ENCODE data around the gene TMC6. TPM values are rescaled to one million over a fixed set of nuclear protein-coding genes. Genes with fewer than 3 reads are reported as not detected.
"Not testable (repeated sequence)": the region's sequence is repeated elsewhere in the genome, so short reads cannot be mapped to it uniquely, and the experiment has no call there.

The TMC6 gene
- total and polyA plus RNA-seq, 8 donors = 9.2 to 223 (median 41.7) TPM

DNA sequence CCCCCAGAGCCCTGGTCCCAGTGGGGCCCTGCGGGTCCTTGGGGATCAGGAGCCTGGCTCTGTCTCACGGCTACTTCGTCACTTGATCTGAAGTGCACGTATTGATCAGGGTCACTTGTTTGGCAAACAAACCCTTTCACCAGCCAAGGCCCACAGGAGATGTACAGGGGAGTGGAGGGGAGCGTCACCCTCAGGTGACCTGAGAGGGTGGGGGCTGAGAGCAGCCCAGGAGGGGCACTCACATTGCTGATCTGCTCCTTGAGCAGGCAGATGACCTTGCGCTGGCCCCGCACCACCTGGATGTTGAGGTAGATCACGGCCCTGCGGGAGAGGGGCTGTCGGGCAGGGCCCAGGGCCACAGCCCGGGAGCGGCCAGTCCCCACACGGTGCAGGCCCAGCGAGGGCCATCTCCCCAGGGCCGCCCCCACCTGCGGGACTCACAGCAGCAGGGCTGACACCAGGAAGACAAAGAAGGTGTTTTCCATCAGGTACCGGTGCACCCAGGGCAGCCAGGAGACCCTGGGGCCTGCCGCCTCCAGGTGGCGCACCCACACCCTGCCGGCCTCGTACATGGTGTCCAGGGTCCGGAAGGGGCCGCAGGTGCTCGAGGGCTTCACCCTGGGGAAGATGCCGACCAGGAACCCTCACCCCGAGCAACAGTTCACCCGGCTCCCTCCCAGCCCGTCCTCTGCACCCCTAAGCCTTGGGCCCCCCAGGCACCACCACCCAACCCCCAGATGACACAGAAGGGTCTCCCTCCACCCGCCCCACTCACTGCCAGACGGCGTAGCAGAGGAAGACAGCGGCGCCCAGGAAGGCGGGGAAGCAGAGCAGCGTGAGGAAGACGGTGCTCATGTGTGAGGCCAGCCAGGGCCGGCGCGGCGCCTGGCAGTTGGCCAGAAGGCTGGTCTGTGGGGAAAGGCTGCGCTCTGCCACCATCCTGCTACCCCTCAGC lies 11.3 kb downstream of the TMC6 start:
- Histone ChIP-seq H3K9me3 (no peaks in the 10 kb centered on the region), H3K4me1 (peaks cover 12 to 51% (median 22%) of the 10 kb centered on the region in 4 donors), H3K36me3 (peaks cover 0 to 58% (median 20%) of the 10 kb centered on the region in 4 donors), H3K4me3 (peak overlapping the region in 1 of 4 donors; percentile 20), H3K27ac (peak overlapping the region in 1 of 5 donors; percentile 8), H3K27me3 (no peaks in the 10 kb centered on the region)
- DNase-seq = peak; percentile 60 to 75
- WGBS, 5 donors = 34 to 90% (median 48%) methylated on average over 11 to 41 of the region's 41 CpGs
- intact Hi-C loops (cut with DNase I; ENCODE audit: low total_unique reads) = no loop called here
- no peak for TF ChIP-seq EP300 (IDR thresholded peaks at IDR 0.05)
- peak in 5 of 7 experiments; percentile 27 to 59 (median 47) for TF ChIP-seq CTCF (IDR thresholded peaks at IDR 0.05)

- TF ChIP-seq POLR2AphosphoS5 (IDR thresholded peaks at IDR 0.05) (no peak), POLR2A (IDR thresholded peaks at IDR 0.05) (no peak), EP300 (IDR thresholded peaks at IDR 0.05) (no peak), CTCF (IDR thresholded peaks at IDR 0.05) (no peak)
- intact Hi-C loops (cut with DNase I; ENCODE audit: low total_unique reads) = no loop called here
- 93 to 98% (median 96%) methylated on average over 9 of the region's 9 CpGs for WGBS, 5 donors
- Histone ChIP-seq H3K4me3 (no peak overlapping the region), H3K4me1 (peaks cover 12 to 46% (median 20%) of the 10 kb centered on the region in 4 donors), H3K27me3 (no peaks in the 10 kb centered on the region), H3K36me3 (peaks cover 3 to 58% (median 19%) of the 10 kb centered on the region in 4 donors), H3K27ac (no peak overlapping the region), H3K9me3 (no peaks in the 10 kb centered on the region)
- DNase-seq = no peak
Observed at GRCh38 chr17:78116411-78116810, 12.1 kb downstream of the TMC6 start.

- DNase-seq; intact Hi-C loops (cut with DNase I; ENCODE audit: low total_unique reads): not testable (repeated sequence)
- WGBS, 5 donors = 81 to 94% (median 91%) methylated on average over 7 to 15 of the region's 18 CpGs
Observed at GRCh38 chr17:78115803-78116202, 12.8 kb downstream of the TMC6 start.

GRCh38 chr17:78114831-78115723 lies 13.5 kb downstream of the TMC6 start:
- Histone ChIP-seq H3K4me3 (no peak overlapping the region), H3K27ac (peak overlapping the region in 1 of 5 donors; percentile 5), H3K9me3 (no peaks in the 10 kb centered on the region), H3K36me3 (peaks cover 3 to 58% (median 20%) of the 10 kb centered on the region in 4 donors), H3K4me1 (peaks cover 12 to 46% (median 20%) of the 10 kb centered on the region in 4 donors), H3K27me3 (no peaks in the 10 kb centered on the region)
- TF ChIP-seq CTCF (IDR thresholded peaks at IDR 0.05) = no peak
- TF ChIP-seq EP300 (IDR thresholded peaks at IDR 0.05) = no peak
- no peak for TF ChIP-seq POLR2AphosphoS5 (IDR thresholded peaks at IDR 0.05)
- TF ChIP-seq POLR2A (IDR thresholded peaks at IDR 0.05) = no peak
- DNase-seq = peak in 1 of 2 donors; percentile 17
- intact Hi-C loops (cut with DNase I; ENCODE audit: low total_unique reads) = loop anchor here (5.0 kb wide), 2 partner anchors 62 to 142 kb away; no protein-coding TSS in a partner anchor
- 64 to 84% (median 71%) methylated on average over 24 to 27 of the region's 28 CpGs for WGBS, 5 donors

More at GRCh38 chr17:78115803-78116202, 12.8 kb downstream of the TMC6 start:
- H3K9me3 ChIP-seq, H3K27me3 ChIP-seq, H3K27ac ChIP-seq, H3K4me3 ChIP-seq: not testable (repeated sequence)
- Histone ChIP-seq H3K36me3 (peaks cover 3 to 58% (median 20%) of the 10 kb centered on the region in 4 donors), H3K4me1 (peaks cover 12 to 46% (median 20%) of the 10 kb centered on the region in 4 donors)
